GM23248 (cell line): ENCODE data around the gene LFNG. TPM values are rescaled to one million over a fixed set of nuclear protein-coding genes. Genes with fewer than 3 reads are reported as not detected.
"Not testable (repeated sequence)": the region's sequence is repeated elsewhere in the genome, so short reads cannot be mapped to it uniquely, and the experiment has no call there.

Source experiments
- DNase-seq: peaks from one replicate; pipeline ENCODE4 v3.0.0-alpha.2; 2015
- H2AFZ ChIP-seq: fragments of 200-600 bp; sonication (generic); 2 replicates; pipeline ENCODE4 v1.6.1; 2016; ENCODE audit warnings: antibody characterized with exemption
- H3F3A ChIP-seq: fragments of 200-600 bp; sonication (generic); 2 replicates; pipeline ENCODE4 v1.6.1; 2016; ENCODE audit warnings: mild to moderate bottlenecking, antibody characterized with exemption, mixed run types; ENCODE audit not compliant: insufficient read depth
- H3K27ac ChIP-seq: fragments of 200-600 bp; sonication (generic); 2 replicates; pipeline ENCODE4 v1.5.1; 2016; ENCODE audit warnings: mild to moderate bottlenecking
- H3K27me3 ChIP-seq: fragments of 200-600 bp; sonication (generic); replicated peaks from 2 replicates; pipeline ENCODE4 v1.6.1; 2016; ENCODE audit warnings: mild to moderate bottlenecking; ENCODE audit not compliant: insufficient read depth
- H3K36me3 ChIP-seq: fragments of 200-600 bp; sonication (generic); 2 replicates; pipeline ENCODE4 v1.6.1; 2016; ENCODE audit warnings: low read depth, mild to moderate bottlenecking
- H3K4me1 ChIP-seq: fragments of 200-600 bp; sonication (generic); 2 replicates; pipeline ENCODE4 v1.6.1; 2016; ENCODE audit warnings: mild to moderate bottlenecking; ENCODE audit not compliant: insufficient read depth
- H3K4me2 ChIP-seq: fragments of 200-600 bp; sonication (generic); one replicate; pipeline ENCODE4 v1.6.1; 2016; ENCODE audit warnings: mild to moderate bottlenecking; ENCODE audit not compliant: unreplicated experiment
- H3K4me3 ChIP-seq: fragments of 200-600 bp; sonication (generic); 2 replicates; pipeline ENCODE4 v1.5.1; 2016; ENCODE audit warnings: mild to moderate bottlenecking
- H3K79me2 ChIP-seq: fragments of 200-600 bp; sonication (generic); 2 replicates; pipeline ENCODE4 v1.6.1; 2016; ENCODE audit warnings: mild to moderate bottlenecking; ENCODE audit not compliant: insufficient read depth
- H3K9ac ChIP-seq: fragments of 200-600 bp; sonication (generic); 2 replicates; pipeline ENCODE4 v1.6.1; 2016; ENCODE audit warnings: mild to moderate bottlenecking
- H3K9me2 ChIP-seq: fragments of 200-600 bp; sonication (generic); 2 replicates; pipeline ENCODE4 v1.6.1; 2016; ENCODE audit warnings: mixed run types, mild to moderate bottlenecking, moderate library complexity; ENCODE audit not compliant: insufficient read depth
- H3K9me3 ChIP-seq: fragments of 200-600 bp; sonication (generic); one replicate; pipeline ENCODE4 v1.6.1; 2017; ENCODE audit warnings: low read depth
- H4K20me1 ChIP-seq: fragments of 200-600 bp; sonication (generic); 2 replicates; pipeline ENCODE4 v1.6.0; 2016; ENCODE audit not compliant: insufficient read depth
- EZH2 ChIP-seq: fragments of 200-600 bp; sonication (generic); IDR thresholded peaks from 2 replicates; pipeline ENCODE4 v1.6.1; 2018; ENCODE audit warnings: antibody characterized with exemption, mild to moderate bottlenecking; ENCODE audit not compliant: insufficient read depth, poor library complexity, severe bottlenecking
- EZH2phosphoT487 ChIP-seq: fragments of 200-600 bp; sonication (generic); IDR thresholded peaks from 2 replicates; pipeline ENCODE4 v1.6.1; 2018; ENCODE audit warnings: antibody characterized with exemption, moderate library complexity, mild to moderate bottlenecking, low read depth; ENCODE audit not compliant: insufficient read depth
- WGBS, 2 experiments: methylation state at CpG; one replicate each; pipeline ENCODE4 v1.1.6; 2015 to 2017; ENCODE audit warnings: low lambda C conversion rate in 2 of 2, low coverage in 1 of 2; ENCODE audit errors: missing lambda C conversion rate in 2 of 2; 5-methylcytosine and 5-hydroxymethylcytosine counted together
- in situ Hi-C: fragments of 300-500 bp; cut with MboI; formaldehyde crosslinking; loops from 2 replicates; pipeline ENCODE4 v1.15.0; 2020
- polyA plus RNA-seq: library from polyadenylated mRNA; unstranded; fragments of >200 nt; fragmentation: Nextera tagmentation; extraction: Ambion mirVana; gene quantifications from 2 replicates; pipeline ENCODE4 v1.2.1, GENCODE V29; 2016
- total RNA-seq: library from RNA; depleted of rRNA; stranded (reverse); fragments of >200 nt; shearing (Covaris generic); gene quantifications from 2 replicates; pipeline ENCODE4 v1.2.3, GENCODE V29; 2014

Gene LFNG
- total and polyA plus RNA-seq, 2 experiments from 2014 or later = 0.18 to 3.6 TPM

DNA sequence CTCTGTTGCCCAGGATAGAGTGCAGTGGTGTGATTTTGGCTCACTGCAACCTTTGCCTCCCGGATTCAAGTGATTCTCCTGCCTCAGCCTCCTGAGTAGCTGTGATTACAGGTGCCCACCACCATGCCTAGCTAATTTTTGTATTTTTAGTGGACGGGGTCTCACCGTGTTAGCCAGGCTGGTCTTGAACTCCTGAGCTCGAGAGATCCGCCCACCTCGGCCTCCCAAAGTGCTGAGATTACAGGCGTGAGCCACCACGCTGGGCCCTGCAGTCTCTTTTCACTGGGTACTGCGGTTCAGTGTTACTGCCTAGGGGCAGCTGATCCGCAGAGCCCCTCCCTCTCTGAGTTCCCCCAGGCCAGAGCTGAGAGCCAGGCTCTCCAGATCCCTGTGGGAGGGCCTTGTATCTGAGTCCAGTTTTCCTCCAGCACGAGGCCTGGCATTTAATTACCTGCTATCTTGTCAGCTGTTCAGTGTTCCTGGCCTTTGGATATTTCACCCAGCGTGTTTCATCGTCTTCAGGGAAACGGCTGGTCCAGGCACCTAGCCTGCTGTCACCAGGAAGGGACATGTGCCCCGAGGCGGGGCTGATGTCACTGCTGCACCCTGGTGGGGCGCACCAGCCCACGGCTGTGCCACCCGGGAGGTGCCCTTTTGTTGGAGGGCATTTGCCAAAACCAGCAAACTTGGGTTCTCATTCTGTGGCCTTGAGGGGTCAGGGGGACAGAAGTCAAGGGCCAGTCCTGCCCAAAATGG, 16.5 kb downstream of the LFNG start:
- WGBS, 2 experiments = 84 to 85% methylated on average over 17 to 19 of the region's 19 CpGs
- DNase-seq, H2AFZ ChIP-seq, H4K20me1 ChIP-seq, H3K27me3 ChIP-seq, H3F3A ChIP-seq, H3K79me2 ChIP-seq, H3K4me2 ChIP-seq, H3K36me3 ChIP-seq, H3K27ac ChIP-seq, H3K4me3 ChIP-seq, in situ Hi-C loops, H3K9me2 ChIP-seq, H3K9me3 ChIP-seq, H3K4me1 ChIP-seq, H3K9ac ChIP-seq: not testable (repeated sequence)

DNA sequence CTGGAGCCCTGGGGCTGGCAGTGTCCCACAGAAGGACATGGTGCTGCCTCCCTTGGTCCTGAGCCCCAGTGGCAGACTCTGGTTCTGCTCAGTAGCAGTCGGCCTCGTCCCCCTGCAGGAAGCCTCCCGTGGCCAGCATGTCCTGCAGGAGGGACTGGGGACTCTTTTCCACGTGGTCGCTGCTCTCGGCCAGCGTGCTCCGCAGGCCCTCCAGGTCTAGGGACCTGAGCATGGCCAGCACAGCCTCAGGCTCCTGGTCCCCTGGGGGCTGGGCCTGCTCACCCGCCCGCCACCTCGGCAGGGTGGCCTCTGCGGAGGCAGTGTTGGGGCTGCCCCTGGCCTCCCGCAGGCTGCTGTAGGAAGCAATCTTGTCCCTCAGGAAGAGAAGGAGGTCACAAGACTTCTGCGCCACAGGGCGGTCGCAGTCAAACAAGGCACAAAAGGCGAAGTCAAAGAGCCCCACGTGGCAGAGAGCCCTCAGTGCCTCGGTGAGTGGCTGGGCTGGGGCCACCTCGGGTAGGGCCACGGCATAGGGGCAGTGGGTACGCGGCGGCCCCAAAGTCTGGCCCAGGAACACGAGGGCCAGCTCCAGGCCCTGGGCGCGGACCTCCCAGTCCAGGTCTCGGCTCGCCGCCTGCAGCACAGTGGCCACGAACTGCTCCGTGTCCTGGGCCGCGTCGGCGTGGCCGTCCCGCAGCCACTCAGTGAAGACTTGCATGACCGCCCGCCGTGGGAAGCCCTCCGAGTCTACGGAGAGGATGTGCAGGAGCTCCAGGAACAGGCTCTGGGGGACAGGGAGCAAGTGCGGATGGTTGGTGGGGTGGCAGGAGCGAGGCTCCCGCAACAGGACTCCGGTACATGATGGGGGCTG, 18.6 kb downstream of the LFNG start:
- no peak overlapping the region for H3K4me2 ChIP-seq
- WGBS, 2 experiments = 91% methylated on average over 43 to 44 of the region's 47 CpGs
- DNase-seq = no peak

DNA sequence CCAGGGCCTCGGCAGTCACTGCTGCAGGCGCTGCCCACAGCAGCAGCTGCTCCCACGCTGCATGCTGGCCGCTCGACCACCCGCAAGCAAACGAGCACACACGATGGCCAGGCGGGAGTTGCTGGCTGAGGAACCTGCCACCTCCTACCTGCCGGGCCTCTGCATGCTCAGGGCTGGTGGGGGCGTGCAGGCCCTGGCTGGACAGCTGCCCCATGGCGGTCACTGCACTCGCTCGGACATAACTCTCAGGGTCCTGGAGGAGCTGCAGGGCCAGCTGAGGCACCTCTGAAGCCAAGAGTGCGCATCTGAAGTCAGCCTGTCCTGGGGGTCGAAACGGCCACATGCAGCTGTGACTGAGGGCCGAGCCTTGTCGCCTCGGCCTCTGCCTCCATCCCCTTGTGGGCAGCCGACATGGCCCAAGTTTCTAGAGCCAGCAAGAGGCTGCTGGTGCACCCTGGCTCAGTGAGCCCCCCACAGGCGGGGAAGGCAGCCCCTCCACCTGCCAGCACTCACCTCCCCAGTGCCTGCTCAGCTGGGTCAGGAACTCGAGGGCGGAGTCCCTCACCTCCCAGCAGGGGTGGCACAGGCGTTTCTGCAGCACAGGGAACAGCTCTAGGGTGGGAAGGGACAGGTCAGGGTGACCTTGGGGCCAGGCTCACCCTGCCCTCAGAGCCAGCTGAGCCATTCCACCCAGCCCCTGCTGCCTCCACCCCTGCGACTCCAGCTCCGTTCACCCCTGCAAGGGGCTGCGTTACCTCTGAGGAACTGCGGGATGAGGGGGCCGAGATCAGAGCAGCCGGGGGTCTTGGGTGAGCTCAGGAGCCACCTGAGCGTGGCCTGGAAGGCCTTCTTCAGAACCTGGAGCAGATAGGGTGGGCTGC, 19.7 kb downstream of the LFNG start:
- H3K4me2 ChIP-seq = no peak overlapping the region
- no peak overlapping the region for H3K9ac ChIP-seq
- H3K9me2 ChIP-seq = no peaks in the 10 kb centered on the region
- in situ Hi-C loops = no loop called here
- H3F3A ChIP-seq = no peaks in the 10 kb centered on the region
- TF ChIP-seq EZH2phosphoT487 (no peak), EZH2 (no peak)
- H3K4me1 ChIP-seq = no peaks in the 10 kb centered on the region
- H3K9me3 ChIP-seq = no peaks in the 10 kb centered on the region
- no peak overlapping the region for H3K27ac ChIP-seq
- no peaks in the 10 kb centered on the region for H3K36me3 ChIP-seq
- H3K79me2 ChIP-seq = no peaks in the 10 kb centered on the region
- no peak overlapping the region for H3K4me3 ChIP-seq
- no peak overlapping the region for H2AFZ ChIP-seq
- H4K20me1 ChIP-seq = no peaks in the 10 kb centered on the region
- DNase-seq = no peak
- WGBS, 2 experiments = 93 to 95% methylated on average over 28 to 31 of the region's 32 CpGs
- H3K27me3 ChIP-seq = no peaks in the 10 kb centered on the region

More for the DNA sequence above, 18.6 kb downstream of the LFNG start:
- Histone ChIP-seq H3K9me3 (no peaks in the 10 kb centered on the region), H3K9me2 (no peaks in the 10 kb centered on the region), H3K27ac (no peak overlapping the region), H3K79me2 (no peaks in the 10 kb centered on the region), H3K4me3 (no peak overlapping the region), H3K36me3 (no peaks in the 10 kb centered on the region), H3K9ac (no peak overlapping the region), H2AFZ (no peak overlapping the region), H3K4me1 (no peaks in the 10 kb centered on the region), H4K20me1 (no peaks in the 10 kb centered on the region), H3K27me3 (no peaks in the 10 kb centered on the region), H3F3A (no peaks in the 10 kb centered on the region)
- in situ Hi-C loops = no loop called here
- TF ChIP-seq EZH2 (no peak), EZH2phosphoT487 (no peak)

DNA sequence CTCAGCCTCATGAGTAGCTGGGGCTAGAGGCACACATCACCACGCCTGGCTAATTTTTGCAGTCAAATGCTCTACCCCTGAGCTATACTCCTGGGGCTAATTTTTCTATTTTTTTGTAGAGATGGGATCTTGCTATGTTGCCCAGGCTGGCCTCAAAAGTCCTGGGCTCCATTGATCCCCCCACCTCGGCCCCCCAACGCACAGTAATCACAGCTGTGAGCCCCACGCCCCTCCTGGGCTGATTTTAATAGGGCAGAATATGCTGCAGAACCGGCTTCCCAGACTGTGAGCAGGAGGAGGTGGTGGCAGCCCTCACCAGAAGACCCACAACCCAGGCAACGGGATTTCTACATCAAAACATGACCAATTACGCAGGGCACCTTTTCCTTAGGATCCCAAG, 20.6 kb downstream of the LFNG start:
- H3K4me2 ChIP-seq = no peak overlapping the region
- no peaks in the 10 kb centered on the region for H3F3A ChIP-seq
- no peak for TF ChIP-seq EZH2phosphoT487
- H3K4me3 ChIP-seq = no peak overlapping the region
- no peaks in the 10 kb centered on the region for H3K4me1 ChIP-seq
- H3K9me2 ChIP-seq = no peaks in the 10 kb centered on the region
- no peaks in the 10 kb centered on the region for H3K27me3 ChIP-seq
- no peak overlapping the region for H3K9ac ChIP-seq
- no peaks in the 10 kb centered on the region for H4K20me1 ChIP-seq
- in situ Hi-C loops = no loop called here
- no peak for DNase-seq
- no peaks in the 10 kb centered on the region for H3K79me2 ChIP-seq
- no peak overlapping the region for H3K27ac ChIP-seq
- 92 to 94% methylated on average over 7 of the region's 7 CpGs for WGBS, 2 experiments
- no peaks in the 10 kb centered on the region for H3K9me3 ChIP-seq
- H3K36me3 ChIP-seq = no peaks in the 10 kb centered on the region
- no peak overlapping the region for H2AFZ ChIP-seq
